Measurements from ENCODE around the gene PRLR.

- TF ChIP-seq CTCF (IDR thresholded peaks at IDR 0.05) (no peak), POLR2A (IDR thresholded peaks at IDR 0.05) (no peak)
Observed at GRCh38 chr5:35120715-35121114, 109.6 kb downstream of the PRLR start.
